VCaP (cell line): Measurements from ENCODE around the gene NAP1L1.
A peak's percentile ranks its signal among the peaks of the same experiment; 100 is the strongest.

Experiments
- H3K27ac ChIP-seq: fragments of 450-650 bp; 2 replicates; pipeline ENCODE4 v1.5.1; 2017
- CTCF ChIP-seq: fragments of 450-650 bp; conservative IDR thresholded peaks from 2 replicates; pipeline ENCODE4 v1.5.1; 2017; ENCODE audit warnings: mild to moderate bottlenecking, moderate library complexity

The NAP1L1 gene

GRCh38 chr12:76101739-76102385 is 17.4 kb upstream of the NAP1L1 start:
- H3K27ac ChIP-seq, result no peak overlapping the region
- TF ChIP-seq CTCF, result no peak

DNA sequence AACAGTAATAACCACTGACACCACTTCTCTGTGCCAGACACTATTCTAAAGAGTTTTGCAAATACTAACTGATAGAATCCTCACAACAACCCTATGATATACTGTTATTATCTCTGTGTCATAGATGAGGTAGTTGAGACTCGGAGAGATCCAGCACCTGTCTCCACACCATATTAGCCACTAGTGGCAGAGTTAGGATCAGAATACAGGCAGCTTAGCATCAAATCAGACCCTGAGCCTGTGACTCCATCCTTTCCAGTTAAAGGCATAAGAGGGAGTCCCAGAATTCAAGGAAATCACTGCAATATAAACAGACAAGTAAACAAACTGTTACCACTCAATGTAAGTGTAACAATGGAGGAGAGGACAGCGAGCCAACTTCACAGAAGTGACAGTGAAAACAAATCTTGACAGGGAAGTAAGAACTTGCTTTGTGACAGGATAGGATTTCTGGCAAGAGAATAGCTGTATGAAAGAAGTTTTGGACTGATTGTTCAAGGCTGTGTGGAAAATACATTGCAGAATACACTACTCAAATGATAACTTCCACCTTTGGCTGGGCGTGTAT is 11.7 kb upstream of the NAP1L1 start:
- H3K27ac ChIP-seq, result peak overlapping the region; percentile 45
- no peak; the same call in 1 of the 2 replicates for TF ChIP-seq CTCF

GRCh38 chr12:76094754-76095153 is 10.3 kb upstream of the NAP1L1 start:
- no peak overlapping the region for H3K27ac ChIP-seq
- TF ChIP-seq CTCF, result no peak; the same call in 1 of the 2 replicates

DNA sequence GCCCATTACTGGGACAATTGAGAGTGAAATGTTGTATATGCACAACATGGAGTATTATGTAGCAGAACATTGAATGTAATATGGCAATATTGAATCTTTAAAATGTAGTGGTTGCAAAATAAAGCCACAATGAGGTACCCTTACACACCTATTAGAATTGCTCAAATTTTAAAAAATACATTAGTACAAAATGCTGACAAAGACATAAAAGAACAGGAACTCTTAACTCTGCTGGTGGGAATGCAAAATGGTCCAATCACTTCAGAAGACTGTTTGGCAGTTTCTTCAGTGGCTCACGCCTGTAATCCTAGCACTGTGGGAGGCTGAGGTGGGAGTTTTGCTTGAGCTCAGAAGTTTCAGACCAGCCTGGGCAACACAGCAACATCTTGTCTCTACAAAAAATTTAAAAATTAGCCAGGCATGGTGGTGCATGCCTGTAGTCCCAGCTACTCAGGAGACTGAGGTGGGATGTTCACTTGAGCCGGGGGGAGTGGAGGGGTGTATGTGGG is 6.8 kb upstream of the NAP1L1 start:
- peak overlapping the region; percentile 74 for H3K27ac ChIP-seq
- TF ChIP-seq CTCF, result no peak

DNA sequence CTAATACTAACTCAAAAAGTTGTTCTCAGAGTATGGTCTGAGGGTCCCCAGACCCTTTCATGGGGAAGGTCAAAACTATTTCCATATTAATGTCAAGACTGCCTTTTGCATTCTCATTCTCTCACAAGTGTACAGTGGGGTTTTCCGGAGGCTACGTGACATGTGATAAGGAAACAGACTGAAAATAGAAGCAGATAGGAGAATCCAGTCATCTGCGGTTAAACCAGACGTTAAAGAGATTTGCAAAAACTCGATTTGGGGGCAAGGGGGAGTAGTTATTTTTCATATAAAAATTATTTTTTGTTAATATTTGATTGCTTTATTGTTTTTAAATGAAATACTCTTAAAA is 1.0 kb upstream of the NAP1L1 start:
- H3K27ac ChIP-seq, result peak overlapping the region; percentile 98
- no peak for TF ChIP-seq CTCF

GRCh38 chr12:76084863-76085519 is 506 bp upstream of the NAP1L1 start:
- TF ChIP-seq CTCF, result peak; percentile 36; the same call in 1 of the 2 replicates
- peak overlapping the region; percentile 98 for H3K27ac ChIP-seq

DNA sequence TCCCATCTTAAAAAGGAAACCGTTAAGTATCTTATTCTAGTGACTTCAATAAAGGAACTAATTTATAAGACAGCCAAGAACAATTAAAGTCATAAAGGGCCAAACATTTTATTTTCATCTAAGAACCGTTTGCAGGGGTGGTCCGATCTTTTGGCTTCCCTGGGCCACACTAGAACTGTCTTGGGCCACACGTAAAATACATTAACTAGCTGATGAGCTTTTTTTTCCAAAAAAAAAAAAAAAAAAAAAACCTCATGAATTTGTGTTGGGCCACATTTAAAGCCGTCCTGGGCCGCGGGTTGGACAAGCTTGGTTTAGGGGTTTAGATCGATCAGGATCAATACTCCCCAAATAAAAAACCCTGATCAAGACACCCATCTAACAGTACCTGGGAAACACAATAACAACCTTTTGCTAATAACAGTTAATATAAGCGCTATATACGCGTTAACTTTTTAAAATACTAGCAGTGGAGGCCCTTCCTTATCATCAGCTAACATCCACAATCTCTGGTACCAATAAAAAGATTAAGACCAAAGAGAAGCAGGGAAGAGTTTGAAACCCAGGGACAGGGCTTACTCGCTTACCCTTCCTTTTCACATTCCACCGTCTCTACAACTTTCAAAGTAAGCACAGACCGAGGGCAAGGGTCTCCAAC is 1.1 kb downstream of the NAP1L1 start:
- TF ChIP-seq CTCF, result no peak
- peak overlapping the region; percentile 98 for H3K27ac ChIP-seq
